Skeletal muscle tissue (tissue), 4 donors: ENCODE data around the gene CHRNB4. TPM values are rescaled to one million over a fixed set of nuclear protein-coding genes. Genes with fewer than 3 reads are reported as not detected.

Experiments
- H3K27ac ChIP-seq: one replicate; pipeline ENCODE4 v1.7.0; 2013; ENCODE audit warnings: mild to moderate bottlenecking, low read depth, low read length, inconsistent platforms
- H3K27me3 ChIP-seq, 3 donors: one replicate each; pipeline ENCODE4 v1.7.0; 2013; ENCODE audit warnings: low read length in 3 of 3; ENCODE audit not compliant: control insufficient read depth in 3 of 3, insufficient read depth in 3 of 3
- H3K36me3 ChIP-seq, 3 donors: one replicate each; pipeline ENCODE4 v1.7.0; 2013; ENCODE audit warnings: low read length in 3 of 3; ENCODE audit not compliant: control insufficient read depth in 3 of 3, insufficient read depth in 3 of 3
- H3K4me1 ChIP-seq, 3 donors: one replicate each; pipeline ENCODE4 v1.7.0; 2013; ENCODE audit warnings: low read length in 3 of 3, mild to moderate bottlenecking in 3 of 3; ENCODE audit not compliant: control insufficient read depth in 3 of 3, insufficient read depth in 3 of 3
- H3K4me3 ChIP-seq, 3 donors: one replicate each; pipeline ENCODE4 v1.7.0; 2013; ENCODE audit warnings: low read length in 3 of 3
- H3K9ac ChIP-seq, 3 donors: one replicate each; pipeline ENCODE4 v1.7.0; 2013; ENCODE audit warnings: low read length in 3 of 3, mild to moderate bottlenecking in 3 of 3, moderate library complexity in 2 of 3, low read depth in 1 of 3
- H3K9me3 ChIP-seq, 3 donors: one replicate each; pipeline ENCODE4 v1.7.0; 2013; ENCODE audit warnings: low read length in 3 of 3; ENCODE audit not compliant: control insufficient read depth in 3 of 3
- total RNA-seq: library from RNA; depleted of rRNA; stranded (reverse); fragments of >200 nt; gene quantifications from one replicate; pipeline ENCODE4 v1.2.3, GENCODE V29; 2014
- donor health status: Osteomylitis.

Gene CHRNB4
- total RNA-seq, 1 donor from 2014 or later, result under 0.01 TPM

DNA sequence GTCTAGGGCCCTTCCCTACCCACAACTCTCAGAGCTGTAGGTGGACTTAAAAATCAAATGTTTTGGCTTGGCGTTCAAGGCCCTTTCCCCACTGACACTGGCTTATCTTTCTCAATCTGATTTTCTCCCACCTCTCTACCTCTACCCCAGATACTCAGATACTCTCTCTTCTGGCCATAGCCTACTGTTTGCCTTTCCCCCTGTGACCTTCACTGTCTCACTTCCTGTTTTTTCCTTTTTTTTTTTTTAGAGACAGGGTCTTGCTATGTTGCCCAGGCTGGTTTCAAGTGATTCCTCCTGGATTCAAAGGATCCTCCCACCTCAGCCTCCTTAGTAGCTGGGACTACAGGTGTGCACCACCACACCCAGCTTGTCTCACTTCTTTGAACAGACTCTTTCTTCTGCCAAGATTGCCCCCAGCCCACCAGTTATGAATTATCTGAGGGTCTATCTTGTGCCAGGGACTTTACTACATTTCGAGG is 4.6 kb downstream of the CHRNB4 start:
- H3K4me3 ChIP-seq, result no peak overlapping the region
- peaks cover 0 to 3% (median 3%) of the 10 kb centered on the region in 3 donors for H3K9me3 ChIP-seq
- H3K36me3 ChIP-seq, result no peaks in the 10 kb centered on the region
- no peak overlapping the region for H3K27ac ChIP-seq
- peaks cover 0 to 5% (median 2%) of the 10 kb centered on the region in 3 donors for H3K4me1 ChIP-seq
- no peak overlapping the region for H3K9ac ChIP-seq
- H3K27me3 ChIP-seq, result peaks cover 4 to 11% (median 5%) of the 10 kb centered on the region in 3 donors

DNA sequence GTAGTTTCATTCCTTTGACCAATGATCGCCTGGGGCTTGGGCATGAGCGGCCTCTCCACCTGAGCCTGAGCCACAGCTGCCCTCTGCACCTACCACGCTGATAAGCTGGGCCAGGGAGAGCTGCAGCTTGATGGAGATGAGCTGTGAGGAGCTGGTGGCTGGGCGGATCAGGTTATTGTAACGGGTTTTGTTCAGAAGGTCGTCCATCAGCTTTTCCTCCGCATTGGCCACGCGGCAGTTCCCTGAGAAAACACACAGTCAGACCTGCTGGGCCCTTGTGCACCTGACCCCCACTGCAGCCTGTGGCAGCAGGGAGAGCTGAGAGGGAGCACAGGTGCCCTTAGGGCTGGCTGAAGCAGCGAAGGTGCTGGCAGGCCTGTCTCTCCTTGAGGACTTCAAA is 5.7 kb downstream of the CHRNB4 start:
- H3K4me3 ChIP-seq, result no peak overlapping the region
- peaks cover 0 to 4% (median 3%) of the 10 kb centered on the region in 3 donors for H3K27me3 ChIP-seq

DNA sequence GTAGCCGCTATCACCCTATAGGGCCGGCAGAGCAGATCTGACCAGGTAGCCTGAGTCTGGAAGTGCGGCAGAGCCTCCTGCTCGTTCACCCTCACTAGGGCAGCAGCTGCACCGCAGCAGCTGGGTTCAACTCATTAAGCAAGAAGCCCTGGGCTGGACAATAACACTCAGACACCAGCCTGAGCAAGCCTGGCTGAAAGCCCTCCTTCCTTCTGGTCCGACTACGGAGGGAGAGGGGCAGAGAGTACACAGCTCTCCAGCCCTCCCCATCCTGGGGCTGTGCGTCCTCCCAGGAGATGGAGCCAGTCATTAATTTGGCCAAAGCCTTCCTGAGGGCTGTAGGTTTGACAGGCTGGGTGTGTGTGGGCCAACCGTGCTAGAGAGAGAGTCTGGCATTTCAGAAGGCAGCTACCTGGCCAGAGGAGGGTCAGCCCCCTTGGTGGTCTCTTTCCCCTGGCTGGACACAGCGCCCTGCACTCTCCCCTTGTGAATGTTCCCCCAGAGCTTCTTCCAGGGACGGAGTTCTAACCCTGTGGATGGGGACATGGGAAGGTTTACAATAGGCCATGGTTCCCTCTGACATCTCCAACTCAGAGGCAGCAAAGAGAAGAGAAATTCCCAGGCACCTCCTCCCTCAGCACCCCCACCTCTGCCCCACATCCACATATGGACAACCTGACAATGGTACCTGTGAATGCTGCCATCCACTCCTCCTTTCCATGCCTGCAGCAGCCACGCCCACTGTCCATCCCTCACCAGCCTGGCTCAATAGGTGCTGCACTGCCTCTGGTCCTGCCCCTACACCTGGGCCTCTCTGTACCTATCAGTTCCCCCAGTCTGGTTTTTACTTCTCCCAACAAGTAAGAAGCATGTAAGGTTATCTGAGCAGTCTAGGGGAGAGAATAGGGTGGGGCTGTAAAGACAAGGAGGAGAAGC is 6.5 kb downstream of the CHRNB4 start:
- H3K9me3 ChIP-seq, result peaks cover 0 to 3% (median 3%) of the 10 kb centered on the region in 3 donors
- no peak overlapping the region for H3K9ac ChIP-seq
- no peak overlapping the region for H3K4me3 ChIP-seq
- H3K27me3 ChIP-seq, result peaks cover under 1 to 3% (median 1%) of the 10 kb centered on the region in 3 donors
- H3K4me1 ChIP-seq, result no peaks in the 10 kb centered on the region
- no peaks in the 10 kb centered on the region for H3K36me3 ChIP-seq
- H3K27ac ChIP-seq, result no peak overlapping the region

More for the DNA sequence above, 5.7 kb downstream of the CHRNB4 start:
- H3K9ac ChIP-seq, result no peak overlapping the region
- peaks cover 0 to 3% (median 3%) of the 10 kb centered on the region in 3 donors for H3K9me3 ChIP-seq
- H3K27ac ChIP-seq, result no peak overlapping the region
- no peaks in the 10 kb centered on the region for H3K36me3 ChIP-seq
- no peaks in the 10 kb centered on the region for H3K4me1 ChIP-seq

DNA sequence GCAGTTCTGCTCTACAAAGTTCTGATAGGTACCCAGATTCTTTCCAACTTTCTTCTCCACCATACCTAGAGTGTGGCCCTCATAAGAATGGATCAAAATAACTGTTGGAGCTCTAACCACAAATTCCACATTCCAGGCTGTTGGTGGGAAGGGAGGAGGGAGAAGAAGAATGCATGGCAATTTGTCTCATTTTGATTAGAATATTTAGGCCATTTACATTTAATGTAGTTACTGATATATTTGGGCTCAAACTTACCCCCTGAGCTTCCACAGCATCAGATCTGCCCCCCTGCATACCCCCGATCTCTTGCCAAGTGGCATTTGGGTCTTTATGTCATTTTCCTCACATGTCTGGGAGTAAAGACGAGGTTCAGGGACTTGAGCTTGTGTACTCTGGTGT is 7.7 kb downstream of the CHRNB4 start:
- Histone ChIP-seq H3K27me3 (peaks cover 7 to 11% (median 10%) of the 10 kb centered on the region in 3 donors), H3K9ac (no peak overlapping the region), H3K36me3 (no peaks in the 10 kb centered on the region), H3K9me3 (peaks cover 0 to 3% (median 3%) of the 10 kb centered on the region in 3 donors), H3K4me3 (no peak overlapping the region), H3K27ac (no peak overlapping the region), H3K4me1 (no peaks in the 10 kb centered on the region)

DNA sequence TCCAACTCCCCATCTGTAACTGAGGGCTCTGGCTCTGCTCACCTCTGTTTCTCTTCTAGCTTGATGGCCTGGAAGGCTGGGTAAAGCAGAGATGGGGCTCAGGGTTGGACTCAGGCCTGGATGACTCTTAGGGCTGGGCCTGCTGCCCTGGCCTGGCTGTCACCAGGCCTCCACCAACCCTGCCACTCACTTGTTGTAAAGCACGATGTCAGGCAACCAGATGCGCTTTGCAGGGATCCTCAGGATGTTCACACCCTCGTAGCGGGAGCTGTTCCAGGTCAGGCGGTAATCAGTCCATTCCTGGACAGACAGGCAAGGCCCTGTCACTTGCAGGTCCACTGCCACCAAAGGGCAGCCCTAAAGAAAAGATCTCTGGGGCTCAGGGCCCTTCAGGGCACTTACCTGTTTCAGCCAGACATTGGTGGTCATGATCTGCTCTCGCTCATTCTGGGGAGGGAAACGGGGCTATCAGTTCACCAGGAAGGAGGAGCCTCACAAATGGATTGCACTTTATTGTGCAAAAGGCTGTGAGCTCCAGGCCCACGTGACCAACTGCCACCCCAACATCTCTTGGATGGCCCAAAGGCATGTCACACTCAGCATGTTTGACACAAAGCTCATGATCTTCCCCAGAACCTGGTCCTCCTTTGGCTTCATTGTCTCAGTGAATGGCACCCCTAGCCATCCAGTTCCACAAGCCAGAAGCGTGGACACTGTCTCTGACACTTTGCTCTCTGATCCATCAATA is 9.9 kb downstream of the CHRNB4 start:
- no peak overlapping the region for H3K27ac ChIP-seq
- no peaks in the 10 kb centered on the region for H3K36me3 ChIP-seq
- H3K27me3 ChIP-seq, result peaks cover 13 to 22% (median 13%) of the 10 kb centered on the region in 3 donors
- H3K4me3 ChIP-seq, result no peak overlapping the region
- H3K9ac ChIP-seq, result no peak overlapping the region
- peaks cover 0 to 6% (median under 1%) of the 10 kb centered on the region in 3 donors for H3K4me1 ChIP-seq
- peaks cover 0 to 3% (median 3%) of the 10 kb centered on the region in 3 donors for H3K9me3 ChIP-seq

DNA sequence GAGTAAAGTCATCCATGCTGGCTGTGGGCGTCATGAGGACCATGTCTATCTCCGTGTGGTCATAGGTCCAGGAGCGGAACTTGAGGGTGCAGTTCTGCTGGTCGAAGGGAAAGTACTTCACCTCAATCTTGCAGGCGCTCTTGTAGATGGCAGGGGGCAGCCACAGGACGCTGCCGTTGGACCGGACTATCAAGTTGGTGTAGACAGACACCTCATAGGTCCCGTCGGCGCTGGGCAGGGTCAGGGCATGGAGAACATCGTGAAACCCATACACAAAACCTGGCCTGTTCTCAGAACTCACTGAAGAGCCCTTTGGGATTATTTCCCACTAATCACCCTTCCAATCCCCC is 11.3 kb downstream of the CHRNB4 start:
- Histone ChIP-seq H3K4me3 (no peak overlapping the region), H3K4me1 (peaks cover 0 to 12% (median 6%) of the 10 kb centered on the region in 3 donors), H3K9ac (no peak overlapping the region), H3K27ac (no peak overlapping the region), H3K27me3 (peaks cover 13 to 28% (median 15%) of the 10 kb centered on the region in 3 donors), H3K36me3 (no peaks in the 10 kb centered on the region), H3K9me3 (peaks cover 0 to 3% (median 3%) of the 10 kb centered on the region in 3 donors)

DNA sequence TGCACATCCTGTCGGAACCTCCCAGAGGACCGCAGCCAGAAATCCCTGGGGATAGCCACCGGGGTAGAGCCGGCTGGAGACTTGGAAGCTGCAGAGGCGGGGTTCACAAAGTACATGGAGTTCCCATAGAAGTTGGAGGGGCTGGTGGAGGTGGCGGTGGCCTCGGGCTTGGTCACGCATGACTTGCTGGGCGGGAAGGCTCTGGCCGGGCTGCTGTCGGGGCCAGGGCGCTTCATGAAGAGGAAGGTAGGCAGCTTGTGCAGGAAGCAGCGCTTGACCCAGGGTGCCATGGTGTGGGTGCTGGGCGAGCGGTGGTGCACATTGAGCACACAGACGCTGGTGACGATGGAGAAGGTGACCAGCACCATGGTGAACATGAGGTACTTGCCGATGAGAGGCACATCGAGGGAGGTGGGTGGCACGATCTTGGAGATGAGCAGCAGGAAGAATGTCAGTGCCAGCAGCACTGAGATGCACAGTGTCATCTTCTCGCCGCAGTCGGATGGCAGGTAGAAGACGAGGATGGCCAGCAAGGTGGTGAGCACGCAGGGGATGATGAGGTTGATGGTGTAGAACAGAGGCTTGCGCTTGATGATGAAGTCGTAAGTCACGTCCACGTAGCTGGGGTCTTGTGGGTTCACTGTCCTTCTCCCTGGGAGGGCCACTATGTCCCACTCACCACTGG is 11.8 kb downstream of the CHRNB4 start:
- H3K27me3 ChIP-seq, result peaks cover 13 to 31% (median 16%) of the 10 kb centered on the region in 3 donors
- no peak overlapping the region for H3K4me3 ChIP-seq
- no peak overlapping the region for H3K9ac ChIP-seq

DNA sequence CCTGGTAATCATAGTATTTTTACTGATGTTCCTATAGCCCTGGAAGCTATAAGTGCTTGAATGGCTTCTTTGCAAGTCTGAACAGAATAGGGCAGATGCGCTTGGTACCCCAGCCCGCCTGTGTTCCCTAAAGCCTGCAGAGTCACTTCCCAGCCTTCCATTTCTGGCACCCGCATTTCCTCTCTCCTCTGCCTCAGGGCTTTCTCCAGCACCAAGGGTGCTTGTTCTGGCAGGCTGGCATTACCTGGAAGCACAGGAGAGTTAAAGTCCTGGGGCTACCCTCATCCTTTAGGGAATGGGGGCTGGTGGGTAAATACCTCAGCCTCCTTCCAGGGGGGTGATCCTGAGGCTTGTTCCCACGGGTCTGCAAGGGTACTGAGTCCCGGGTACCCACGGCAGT is 12.8 kb downstream of the CHRNB4 start:
- no peak overlapping the region for H3K4me3 ChIP-seq
- H3K27ac ChIP-seq, result no peak overlapping the region
- H3K4me1 ChIP-seq, result peaks cover 0 to 12% (median 6%) of the 10 kb centered on the region in 3 donors
- H3K9ac ChIP-seq, result no peak overlapping the region
- peaks cover 13 to 35% (median 21%) of the 10 kb centered on the region in 3 donors for H3K27me3 ChIP-seq
- H3K36me3 ChIP-seq, result no peaks in the 10 kb centered on the region
- H3K9me3 ChIP-seq, result peaks cover 0 to under 1% (median 0%) of the 10 kb centered on the region in 3 donors

More for the DNA sequence above, 11.8 kb downstream of the CHRNB4 start:
- Histone ChIP-seq H3K4me1 (peaks cover 0 to 12% (median 6%) of the 10 kb centered on the region in 3 donors), H3K9me3 (peaks cover 0 to 3% (median 3%) of the 10 kb centered on the region in 3 donors), H3K36me3 (no peaks in the 10 kb centered on the region), H3K27ac (no peak overlapping the region)

DNA sequence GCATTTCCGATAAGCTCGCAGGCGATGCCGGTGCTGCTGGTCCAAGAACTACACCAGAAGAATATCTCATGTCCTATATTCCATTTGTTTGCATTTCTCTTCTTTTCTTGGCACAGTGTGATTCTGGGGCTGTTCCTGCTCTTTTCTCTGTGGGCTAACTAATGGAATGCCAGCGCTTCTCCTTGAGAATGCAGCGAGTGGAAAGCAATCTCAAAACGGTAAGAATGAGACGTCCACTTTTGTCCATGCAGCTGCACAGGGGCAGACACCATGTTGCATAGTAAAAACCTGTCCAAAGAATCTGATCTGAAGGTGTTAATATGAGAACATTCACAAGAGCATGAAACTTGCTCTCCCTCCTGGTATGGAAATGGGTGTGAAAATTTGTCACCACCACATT is 13.7 kb downstream of the CHRNB4 start:
- Histone ChIP-seq H3K4me3 (no peak overlapping the region), H3K4me1 (peaks cover 0 to 12% (median 6%) of the 10 kb centered on the region in 3 donors), H3K27ac (no peak overlapping the region), H3K9me3 (no peaks in the 10 kb centered on the region), H3K27me3 (peaks cover 18 to 39% (median 21%) of the 10 kb centered on the region in 3 donors), H3K9ac (no peak overlapping the region), H3K36me3 (no peaks in the 10 kb centered on the region)
